ENCODE data around the gene TMEM190.

DNA sequence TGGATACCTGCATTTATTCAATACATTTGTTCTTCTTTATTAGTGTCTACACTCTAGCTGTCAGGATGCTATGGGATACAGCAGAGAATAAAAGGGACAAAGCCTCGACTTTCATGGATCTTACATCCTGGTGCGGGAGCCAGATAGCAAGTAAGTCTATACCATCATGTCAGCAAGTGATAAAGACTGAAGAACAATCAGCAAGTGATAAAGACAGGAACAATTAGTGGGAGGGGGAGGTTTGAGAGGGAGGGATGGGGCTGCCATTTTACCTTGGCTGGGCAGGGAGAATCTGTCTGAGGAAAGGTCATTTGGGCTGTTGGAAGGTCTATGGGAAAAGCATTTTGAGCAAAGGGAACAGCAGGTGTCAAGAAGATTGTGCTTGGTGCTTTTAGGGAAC lies 33.5 kb downstream of the TMEM190 start:
- TF ChIP-seq, protein P1, sequence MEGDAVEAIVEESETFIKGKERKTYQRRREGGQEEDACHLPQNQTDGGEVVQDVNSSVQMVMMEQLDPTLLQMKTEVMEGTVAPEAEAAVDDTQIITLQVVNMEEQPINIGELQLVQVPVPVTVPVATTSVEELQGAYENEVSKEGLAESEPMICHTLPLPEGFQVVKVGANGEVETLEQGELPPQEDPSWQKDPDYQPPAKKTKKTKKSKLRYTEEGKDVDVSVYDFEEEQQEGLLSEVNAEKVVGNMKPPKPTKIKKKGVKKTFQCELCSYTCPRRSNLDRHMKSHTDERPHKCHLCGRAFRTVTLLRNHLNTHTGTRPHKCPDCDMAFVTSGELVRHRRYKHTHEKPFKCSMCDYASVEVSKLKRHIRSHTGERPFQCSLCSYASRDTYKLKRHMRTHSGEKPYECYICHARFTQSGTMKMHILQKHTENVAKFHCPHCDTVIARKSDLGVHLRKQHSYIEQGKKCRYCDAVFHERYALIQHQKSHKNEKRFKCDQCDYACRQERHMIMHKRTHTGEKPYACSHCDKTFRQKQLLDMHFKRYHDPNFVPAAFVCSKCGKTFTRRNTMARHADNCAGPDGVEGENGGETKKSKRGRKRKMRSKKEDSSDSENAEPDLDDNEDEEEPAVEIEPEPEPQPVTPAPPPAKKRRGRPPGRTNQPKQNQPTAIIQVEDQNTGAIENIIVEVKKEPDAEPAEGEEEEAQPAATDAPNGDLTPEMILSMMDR (IDR thresholded peaks at IDR 0.05; ENCODE audit: poor library complexity): no peak
- TF ChIP-seq EZH2phosphoT487 (IDR thresholded peaks at IDR 0.05; ENCODE audit: low read depth, severe bottlenecking, unreplicated experiment) (no peak), EZH2 (IDR thresholded peaks at IDR 0.05; ENCODE audit: borderline replicate concordance) (no peak)

All from hepatocyte (in vitro differentiated cells).